ENCODE results near the gene GLIPR1L1. TPM values are rescaled to one million over a fixed set of nuclear protein-coding genes. Genes with fewer than 3 reads are reported as not detected.

Gene GLIPR1L1
- total and polyA plus RNA-seq, 2 of the 4 experiments (the other 2 are of a cell fraction): not detected

- Histone ChIP-seq H3K4me1 (ENCODE audit: control insufficient read depth, insufficient read depth, low read length) (no peaks in the 10 kb centered on the region), H4K20me1 (ENCODE audit: insufficient read depth, low read length) (no peaks in the 10 kb centered on the region), H4K5ac (ENCODE audit: low read depth, low read length) (no peak overlapping the region), H2BK20ac (ENCODE audit: low read depth, low read length) (no peak overlapping the region), H3K36me3 (ENCODE audit: control insufficient read depth, insufficient read depth, low read length) (no peaks in the 10 kb centered on the region), H2AK5ac (ENCODE audit: low read depth, low read length) (no peak overlapping the region), H4K91ac (ENCODE audit: insufficient read depth, low read depth, low read length) (no peak overlapping the region), H2BK15ac (ENCODE audit: low read depth, low read length) (no peak overlapping the region), H3K14ac (replicated peaks; ENCODE audit: low read depth, low read length) (no peak overlapping the region), H3K27me3 (ENCODE audit: control insufficient read depth, insufficient read depth, low read length) (no peaks in the 10 kb centered on the region), H3K4ac (ENCODE audit: low read depth, low read length) (no peak overlapping the region), H2AFZ (replicated peaks; ENCODE audit: low read length, poor library complexity) (no peak overlapping the region), H3K4me3 (ENCODE audit: insufficient read depth, low read depth, low read length) (no peak overlapping the region), H3K79me1 (ENCODE audit: low read depth in 1 of 2, low read length in 2 of 2) (no peaks in the 10 kb centered on the region), H2AK9ac (replicated peaks; ENCODE audit: low read depth, low read length, poor library complexity) (no peak overlapping the region), H3K27ac (ENCODE audit: insufficient read depth, low read length) (no peak overlapping the region), H3K56ac (ENCODE audit: extremely low read depth, insufficient read depth, low read length) (no peak overlapping the region), H3K18ac (ENCODE audit: low read depth, low read length) (no peak overlapping the region), H3K9me1 (ENCODE audit: insufficient read depth, low read length) (no peaks in the 10 kb centered on the region), H4K8ac (ENCODE audit: low read depth in 2 of 2, low read length in 2 of 2) (no peak overlapping the region), H2BK5ac (ENCODE audit: low read depth, low read length, poor library complexity, severe bottlenecking) (no peak overlapping the region), H3K9me3 (ENCODE audit: control insufficient read depth, insufficient read depth, low read length) (no peaks in the 10 kb centered on the region), H3K23ac (ENCODE audit: low read depth, low read length) (no peak overlapping the region), H3K9ac (ENCODE audit: low read depth, low read length) (no peak overlapping the region), H3K4me2 (ENCODE audit: low read depth, low read length) (no peak overlapping the region), H2BK120ac (ENCODE audit: low read depth, low read length) (no peak overlapping the region)
- TF ChIP-seq POLR2A (IDR thresholded peaks at IDR 0.05; ENCODE audit: low read depth, low read length): no peak
- TF ChIP-seq RAD21 (IDR thresholded peaks at IDR 0.05; ENCODE audit: low read length): no peak
- TF ChIP-seq, protein P1, sequence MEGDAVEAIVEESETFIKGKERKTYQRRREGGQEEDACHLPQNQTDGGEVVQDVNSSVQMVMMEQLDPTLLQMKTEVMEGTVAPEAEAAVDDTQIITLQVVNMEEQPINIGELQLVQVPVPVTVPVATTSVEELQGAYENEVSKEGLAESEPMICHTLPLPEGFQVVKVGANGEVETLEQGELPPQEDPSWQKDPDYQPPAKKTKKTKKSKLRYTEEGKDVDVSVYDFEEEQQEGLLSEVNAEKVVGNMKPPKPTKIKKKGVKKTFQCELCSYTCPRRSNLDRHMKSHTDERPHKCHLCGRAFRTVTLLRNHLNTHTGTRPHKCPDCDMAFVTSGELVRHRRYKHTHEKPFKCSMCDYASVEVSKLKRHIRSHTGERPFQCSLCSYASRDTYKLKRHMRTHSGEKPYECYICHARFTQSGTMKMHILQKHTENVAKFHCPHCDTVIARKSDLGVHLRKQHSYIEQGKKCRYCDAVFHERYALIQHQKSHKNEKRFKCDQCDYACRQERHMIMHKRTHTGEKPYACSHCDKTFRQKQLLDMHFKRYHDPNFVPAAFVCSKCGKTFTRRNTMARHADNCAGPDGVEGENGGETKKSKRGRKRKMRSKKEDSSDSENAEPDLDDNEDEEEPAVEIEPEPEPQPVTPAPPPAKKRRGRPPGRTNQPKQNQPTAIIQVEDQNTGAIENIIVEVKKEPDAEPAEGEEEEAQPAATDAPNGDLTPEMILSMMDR (conservative IDR thresholded peaks at IDR 0.05; ENCODE audit: low read depth, low read length): no peak
- TF ChIP-seq MAFK (IDR thresholded peaks at IDR 0.05; ENCODE audit: low read depth, low read length): no peak
- TF ChIP-seq MXI1 (IDR thresholded peaks at IDR 0.05; ENCODE audit: borderline replicate concordance, low read depth, low read length): no peak
- TF ChIP-seq RFX5 (IDR thresholded peaks at IDR 0.05; ENCODE audit: low read depth, low read length): no peak
- no peak for TF ChIP-seq RCOR1 (IDR thresholded peaks at IDR 0.05; ENCODE audit: insufficient replicate concordance, low read length)
- no peak for TF ChIP-seq BHLHE40 (IDR thresholded peaks at IDR 0.05; ENCODE audit: low read depth, low read length)
- TF ChIP-seq, protein P2, sequence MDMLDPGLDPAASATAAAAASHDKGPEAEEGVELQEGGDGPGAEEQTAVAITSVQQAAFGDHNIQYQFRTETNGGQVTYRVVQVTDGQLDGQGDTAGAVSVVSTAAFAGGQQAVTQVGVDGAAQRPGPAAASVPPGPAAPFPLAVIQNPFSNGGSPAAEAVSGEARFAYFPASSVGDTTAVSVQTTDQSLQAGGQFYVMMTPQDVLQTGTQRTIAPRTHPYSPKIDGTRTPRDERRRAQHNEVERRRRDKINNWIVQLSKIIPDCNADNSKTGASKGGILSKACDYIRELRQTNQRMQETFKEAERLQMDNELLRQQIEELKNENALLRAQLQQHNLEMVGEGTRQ (IDR thresholded peaks at IDR 0.05; ENCODE audit: low read depth, low read length): no peak
- TF ChIP-seq FOS (IDR thresholded peaks at IDR 0.05; ENCODE audit: low read depth, low read length): no peak
- no peak for TF ChIP-seq NFE2L2 (IDR thresholded peaks at IDR 0.05; ENCODE audit: low read depth, low read length)
- TF ChIP-seq CEBPB (IDR thresholded peaks at IDR 0.05; ENCODE audit: low read depth, low read length): no peak
- no peak for TF ChIP-seq CHD1 (IDR thresholded peaks at IDR 0.05; ENCODE audit: low read depth, low read length)
- TF ChIP-seq, protein P3, sequence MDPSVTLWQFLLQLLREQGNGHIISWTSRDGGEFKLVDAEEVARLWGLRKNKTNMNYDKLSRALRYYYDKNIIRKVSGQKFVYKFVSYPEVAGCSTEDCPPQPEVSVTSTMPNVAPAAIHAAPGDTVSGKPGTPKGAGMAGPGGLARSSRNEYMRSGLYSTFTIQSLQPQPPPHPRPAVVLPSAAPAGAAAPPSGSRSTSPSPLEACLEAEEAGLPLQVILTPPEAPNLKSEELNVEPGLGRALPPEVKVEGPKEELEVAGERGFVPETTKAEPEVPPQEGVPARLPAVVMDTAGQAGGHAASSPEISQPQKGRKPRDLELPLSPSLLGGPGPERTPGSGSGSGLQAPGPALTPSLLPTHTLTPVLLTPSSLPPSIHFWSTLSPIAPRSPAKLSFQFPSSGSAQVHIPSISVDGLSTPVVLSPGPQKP (IDR thresholded peaks at IDR 0.05; ENCODE audit: borderline replicate concordance, low read depth, low read length): no peak
- TF ChIP-seq MAZ (IDR thresholded peaks at IDR 0.05; ENCODE audit: borderline replicate concordance, low read depth, low read length): no peak
- no peak for TF ChIP-seq SMC3 (IDR thresholded peaks at IDR 0.05; ENCODE audit: low read depth, low read length)
- intact Hi-C loops (cut with micrococcal nuclease) (no loop called here), dilution Hi-C loops (cut with HindIII; ENCODE audit: low sequenced_read_pairs, unreplicated experiment) (no loop called here), in situ Hi-C loops (cut with MboI; ENCODE audit: low sequenced_read_pairs) (loop anchor here (25.0 kb wide), 1 partner anchor 607 kb away; no protein-coding TSS in a partner anchor)
- BruUV-seq (replicated peaks): no TSS peak
- ATAC-seq (ENCODE audit: low read depth): no peak
- CTCF ChIA-PET: no interaction called here
- DNase-seq: no peak
- POLR2A ChIA-PET (ENCODE audit: unreplicated experiment): no interaction called here
- WGBS, 2 experiments (ENCODE audit: extremely low coverage in 2 of 2, insufficient read length in 1 of 2): no CpG with 5 or more reads among the region's 3 CpGs
Observed at GRCh38 chr12:75294797-75295196, 39.7 kb upstream of the GLIPR1L1 start.
